Activated CD8-positive, alpha-beta memory T cell treated with anti-CD3 and anti-CD28 coated beads for 4 hours (primary cell): ENCODE results near the gene SUGP2.

ENCODE experiments used
- DNase-seq, 2 donors: peaks; one replicate each; pipeline ENCODE4 v3.0.0-alpha.2; 2020; ENCODE audit warnings: low read depth in 2 of 2

SUGP2 gene

DNA sequence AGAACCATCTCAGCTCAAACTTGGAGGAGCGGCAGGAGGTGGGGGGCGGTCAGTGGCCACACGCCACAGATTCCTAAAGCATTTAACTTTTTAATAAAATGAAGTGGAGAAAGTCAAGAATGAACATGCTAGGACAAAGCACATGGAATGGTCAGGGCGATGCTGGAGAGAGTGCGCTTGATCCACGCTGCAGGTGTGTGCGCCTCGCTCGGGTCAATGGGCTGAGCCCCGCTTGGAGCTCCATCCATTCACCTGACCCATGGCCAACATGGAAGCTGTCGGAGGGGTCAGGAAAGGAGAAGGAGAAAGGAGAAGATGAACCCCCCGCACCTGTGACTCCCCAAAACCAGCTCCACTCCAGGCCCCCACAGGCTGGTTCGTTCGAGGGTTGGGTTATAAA, 41.8 kb downstream of the SUGP2 start:
- DNase-seq, result no peak

DNA sequence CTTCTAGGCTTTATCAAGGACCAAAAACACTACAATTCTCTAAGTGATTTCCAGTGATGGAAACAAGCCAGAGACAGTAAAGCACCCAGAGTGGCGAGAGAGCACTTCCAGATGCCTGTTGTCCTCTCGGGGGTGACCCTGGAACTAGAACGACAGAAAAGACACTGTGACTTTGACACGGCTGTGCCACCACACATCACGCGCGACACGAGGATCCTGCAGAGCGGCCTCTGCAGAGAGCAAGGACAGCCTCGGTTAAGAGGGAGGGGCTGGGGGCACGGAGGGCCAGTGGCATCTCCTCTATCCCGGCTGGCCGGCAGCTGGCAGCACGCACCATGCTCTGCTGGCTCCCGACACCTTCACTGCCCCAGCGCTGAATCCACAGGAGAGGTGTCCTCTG, 42.3 kb downstream of the SUGP2 start:
- no peak for DNase-seq

DNA sequence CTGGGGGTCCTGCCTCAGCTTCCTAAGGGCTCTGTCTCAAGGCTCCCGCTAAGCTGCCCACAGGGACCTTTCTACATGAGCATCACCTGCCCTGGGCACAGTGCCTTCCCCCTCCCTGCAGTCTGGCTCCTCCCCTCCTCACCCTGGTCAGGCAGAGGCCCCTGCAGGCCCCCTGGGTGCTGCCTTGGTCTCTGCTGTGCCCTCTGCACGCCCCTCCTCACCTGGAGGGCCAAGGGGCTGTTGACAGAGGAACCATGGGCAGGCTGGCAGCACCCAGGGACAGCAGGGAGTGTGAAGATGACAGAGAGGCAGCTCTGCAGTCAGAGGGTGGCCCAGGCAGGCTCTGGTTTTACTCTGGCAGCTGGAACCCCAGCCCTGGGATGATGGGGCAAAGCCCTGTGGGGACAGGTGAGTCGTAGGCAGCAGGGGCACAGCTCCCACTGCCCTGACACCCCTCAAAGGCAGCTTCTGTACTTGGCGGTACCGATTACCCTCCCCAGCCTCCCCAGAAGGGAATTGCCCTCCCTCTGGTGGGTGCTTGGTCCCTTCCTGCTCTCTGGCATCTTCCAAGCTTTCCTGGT, 43.1 kb downstream of the SUGP2 start:
- no peak for DNase-seq

DNA sequence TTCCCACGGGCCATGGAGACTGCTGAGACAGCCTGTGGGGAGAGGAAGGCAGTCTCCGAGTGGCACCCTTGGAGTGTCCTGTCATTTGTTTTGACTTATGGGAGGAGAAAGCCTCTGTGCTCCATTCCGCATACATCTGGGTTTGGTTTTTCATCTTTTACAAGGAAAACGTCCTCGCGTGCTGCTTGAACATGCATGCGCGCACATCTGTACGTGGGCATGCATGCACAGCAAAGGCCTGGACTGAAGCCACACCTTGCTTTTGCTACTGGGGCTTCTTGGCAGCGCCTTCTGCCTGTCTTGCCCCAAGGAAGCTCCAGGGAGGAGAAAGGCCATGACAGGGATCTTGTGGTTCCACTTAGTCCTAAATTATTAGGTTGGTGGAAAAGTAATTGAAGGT, 44.0 kb downstream of the SUGP2 start:
- no peak for DNase-seq

DNA sequence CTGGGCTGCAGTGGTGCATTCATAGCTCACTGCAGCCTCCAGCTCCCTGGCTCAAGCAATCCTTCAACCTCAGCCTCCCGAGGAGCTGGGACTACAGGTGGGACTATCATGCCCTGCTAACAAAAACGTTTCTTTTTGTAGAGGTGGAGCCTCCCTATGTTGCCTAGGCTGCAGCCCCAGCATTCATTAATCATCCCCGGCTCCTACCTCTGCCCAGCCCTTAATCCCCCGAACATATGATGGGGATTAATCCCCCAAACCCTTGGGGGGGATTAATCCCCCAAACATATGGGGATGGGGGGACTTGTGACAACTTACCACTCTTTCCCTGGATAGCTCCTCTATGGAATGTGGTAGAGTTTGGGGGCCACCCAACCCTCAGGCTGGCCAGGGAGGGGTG, 45.9 kb downstream of the SUGP2 start:
- DNase-seq, result no peak

DNA sequence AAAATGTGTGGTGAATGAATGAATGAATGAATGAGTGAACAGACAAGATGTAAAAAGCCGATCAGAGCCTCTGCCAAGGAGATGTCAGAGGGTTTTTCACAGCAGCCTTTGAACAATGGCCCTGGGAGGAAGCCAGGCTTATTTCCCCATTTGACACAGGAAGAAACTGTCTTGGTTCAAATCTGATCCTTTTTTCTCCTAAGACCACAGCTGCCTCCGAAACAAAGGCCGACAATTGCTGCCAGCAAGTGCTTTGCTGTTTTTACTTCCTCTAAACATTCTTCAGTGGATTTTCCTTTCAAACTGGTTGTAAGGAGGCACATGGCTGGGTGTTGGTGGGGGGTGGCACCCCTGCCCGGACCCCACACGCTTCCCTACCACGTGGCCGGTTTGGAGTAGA, 48.1 kb downstream of the SUGP2 start:
- no peak for DNase-seq

DNA sequence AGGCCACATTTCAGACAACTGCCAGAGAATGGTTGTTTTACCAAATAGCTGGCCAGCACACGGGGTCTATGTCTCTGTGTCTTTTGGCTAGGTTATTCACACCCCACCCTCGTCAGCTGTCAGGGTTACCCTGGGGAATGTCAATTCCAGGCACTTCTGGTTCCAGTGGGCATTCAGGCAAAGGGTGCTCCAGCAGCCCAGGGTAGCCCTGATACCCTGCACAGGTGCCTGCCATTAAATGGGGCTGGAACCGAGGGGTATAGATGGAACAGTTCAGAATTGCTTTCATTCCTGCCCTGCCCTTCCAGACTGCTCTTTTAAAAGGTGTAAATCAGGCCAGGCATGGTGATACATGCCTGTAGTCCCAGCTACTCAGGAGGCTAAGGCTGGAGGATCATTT, 49.1 kb downstream of the SUGP2 start:
- no peak for DNase-seq

DNA sequence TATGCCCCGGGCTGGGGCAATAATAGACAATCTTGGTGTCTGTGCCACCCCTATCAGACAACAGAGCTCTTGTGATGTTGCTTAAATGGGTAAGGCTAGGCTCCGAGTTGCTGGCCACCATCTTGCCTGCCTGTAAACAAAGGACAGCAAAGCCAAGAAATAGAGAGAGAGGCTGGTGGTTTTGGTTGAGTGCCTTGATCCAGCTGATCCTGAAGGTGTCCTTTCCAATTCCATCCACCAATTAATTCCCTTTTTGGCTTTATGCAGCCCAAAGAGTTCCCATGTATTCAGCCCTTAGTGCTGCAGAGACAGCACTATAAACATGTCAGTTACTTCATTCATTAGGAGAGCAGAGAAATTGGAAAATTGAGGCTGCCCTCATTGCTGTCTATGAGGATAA, 50.6 kb downstream of the SUGP2 start:
- DNase-seq, result no peak

DNA sequence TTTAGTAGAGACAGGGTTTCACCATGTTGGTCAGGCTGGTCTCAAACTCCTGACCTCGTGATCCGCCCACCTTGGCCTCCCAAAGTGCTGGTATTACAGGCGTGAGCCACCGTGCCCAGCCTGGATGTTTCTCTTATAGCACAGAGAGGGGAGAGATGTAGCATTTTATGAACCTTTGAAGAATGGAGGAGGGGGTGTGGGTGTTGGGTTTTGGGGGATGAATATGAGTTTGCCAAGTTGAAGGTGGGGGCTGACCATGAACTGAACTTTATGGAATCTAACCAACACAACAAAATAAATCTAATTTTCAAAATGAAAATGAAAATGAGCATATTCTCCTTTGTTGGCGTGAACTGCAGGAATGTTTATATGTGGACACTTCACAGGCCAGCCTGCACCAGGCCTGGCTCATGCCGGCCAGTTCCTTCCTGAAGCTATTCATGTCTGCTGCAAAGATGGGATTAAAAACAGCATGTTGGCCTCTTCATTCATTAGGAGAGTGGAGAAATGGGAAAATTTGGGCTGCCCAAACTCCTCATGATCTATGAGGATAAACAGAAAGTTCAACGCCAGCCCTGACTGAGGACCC, 52.8 kb downstream of the SUGP2 start:
- DNase-seq, result no peak

DNA sequence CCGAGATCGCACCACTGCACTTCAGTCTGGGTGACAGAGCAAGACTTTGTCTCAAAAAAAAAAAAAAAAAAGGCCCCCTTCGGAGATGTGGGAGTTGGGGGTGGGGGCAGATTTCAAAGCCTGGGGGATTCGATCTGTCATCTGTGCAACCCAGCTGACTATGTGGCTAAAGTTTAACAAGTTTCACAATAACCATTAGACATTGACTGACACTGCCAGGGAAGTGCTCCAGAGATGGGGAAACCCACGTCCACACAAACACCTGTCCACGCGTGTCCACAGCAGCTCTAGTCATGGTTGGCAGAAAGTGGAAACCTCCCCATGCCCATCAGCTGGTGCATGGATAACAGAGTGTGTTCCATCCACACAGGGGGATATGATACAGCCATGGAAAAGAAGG, 54.7 kb downstream of the SUGP2 start:
- DNase-seq, result no peak

DNA sequence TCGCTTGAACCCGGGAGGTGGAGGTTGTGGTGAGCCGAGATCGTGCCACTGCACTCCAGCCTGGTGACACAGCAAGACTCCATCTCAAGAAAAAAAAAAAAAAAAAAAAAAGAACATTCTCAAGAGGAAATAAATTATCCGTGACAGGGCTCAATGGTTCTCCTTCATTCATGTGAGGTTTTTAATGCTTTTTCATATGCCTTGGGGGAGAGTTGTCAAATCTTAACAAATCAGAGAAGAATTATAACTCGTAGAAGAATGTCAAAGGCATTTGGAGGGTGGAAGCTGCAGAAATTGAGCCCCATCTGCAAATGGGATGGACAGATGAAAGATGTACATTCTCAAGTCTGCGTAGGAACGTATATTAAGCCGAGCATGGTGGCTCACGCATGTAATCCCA, 57.4 kb downstream of the SUGP2 start:
- DNase-seq, result no peak

DNA sequence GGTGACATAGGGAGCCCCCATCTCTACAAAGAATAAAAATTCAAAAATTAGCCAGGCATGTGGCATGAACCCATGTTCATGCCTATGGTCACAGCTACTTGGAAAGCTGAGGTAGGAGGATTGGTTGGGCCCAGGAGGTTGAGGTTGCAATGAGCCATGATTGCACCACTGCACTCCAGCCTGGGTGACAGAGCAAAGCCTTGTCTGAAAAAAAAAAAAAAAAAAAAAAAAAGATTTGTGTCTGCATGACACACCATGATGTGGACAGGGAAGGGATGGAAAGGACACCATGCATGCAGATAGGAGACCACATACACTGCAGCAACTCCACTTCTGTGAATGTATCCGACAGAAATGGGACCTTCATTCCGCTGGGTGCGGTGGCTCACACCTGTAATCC, 58.3 kb downstream of the SUGP2 start:
- no peak for DNase-seq

DNA sequence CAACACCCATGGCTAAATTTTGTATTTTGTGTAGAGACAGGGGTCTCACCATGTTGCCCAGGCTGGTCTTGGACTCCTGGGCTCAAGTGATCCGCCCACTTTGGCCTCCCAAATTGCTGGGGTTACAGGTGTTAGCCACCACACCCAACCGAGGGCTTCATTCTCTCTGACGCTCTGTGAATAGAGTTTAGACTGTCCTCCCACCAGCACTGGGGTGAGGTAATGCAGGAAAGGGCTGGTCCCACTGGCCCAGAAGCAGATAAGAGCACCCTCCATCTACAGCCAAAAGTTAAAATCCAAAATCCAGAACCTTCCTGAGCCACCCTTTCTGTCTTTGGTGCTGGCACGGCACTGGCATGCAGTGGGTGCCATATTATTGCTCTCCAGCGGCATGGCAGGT, 60.5 kb downstream of the SUGP2 start:
- no peak for DNase-seq

DNA sequence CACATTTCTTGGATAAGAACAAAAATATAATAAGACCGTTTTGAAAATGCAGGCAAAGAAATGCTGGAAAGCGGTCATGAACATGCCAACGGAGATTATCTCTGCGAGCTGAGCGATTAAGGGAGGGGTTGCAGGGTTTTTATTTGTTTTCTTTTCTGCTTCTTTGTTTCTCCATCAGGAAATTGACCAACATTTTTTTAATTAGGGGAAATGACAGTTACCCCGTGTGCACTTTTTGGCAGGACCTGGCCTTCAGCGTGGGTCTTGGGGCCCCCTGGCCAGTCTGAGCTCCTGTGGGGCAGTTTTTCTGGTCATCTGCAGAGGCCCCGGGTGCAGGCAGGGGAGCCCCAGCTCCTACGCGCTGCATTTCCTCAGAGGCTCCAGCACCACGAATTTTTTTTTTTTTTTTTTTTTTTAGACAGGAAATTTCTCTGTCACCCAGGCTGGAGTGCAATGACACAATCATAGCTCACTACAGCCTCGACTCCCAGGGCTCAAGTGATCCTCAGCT, 61.0 kb downstream of the SUGP2 start:
- no peak for DNase-seq

DNA sequence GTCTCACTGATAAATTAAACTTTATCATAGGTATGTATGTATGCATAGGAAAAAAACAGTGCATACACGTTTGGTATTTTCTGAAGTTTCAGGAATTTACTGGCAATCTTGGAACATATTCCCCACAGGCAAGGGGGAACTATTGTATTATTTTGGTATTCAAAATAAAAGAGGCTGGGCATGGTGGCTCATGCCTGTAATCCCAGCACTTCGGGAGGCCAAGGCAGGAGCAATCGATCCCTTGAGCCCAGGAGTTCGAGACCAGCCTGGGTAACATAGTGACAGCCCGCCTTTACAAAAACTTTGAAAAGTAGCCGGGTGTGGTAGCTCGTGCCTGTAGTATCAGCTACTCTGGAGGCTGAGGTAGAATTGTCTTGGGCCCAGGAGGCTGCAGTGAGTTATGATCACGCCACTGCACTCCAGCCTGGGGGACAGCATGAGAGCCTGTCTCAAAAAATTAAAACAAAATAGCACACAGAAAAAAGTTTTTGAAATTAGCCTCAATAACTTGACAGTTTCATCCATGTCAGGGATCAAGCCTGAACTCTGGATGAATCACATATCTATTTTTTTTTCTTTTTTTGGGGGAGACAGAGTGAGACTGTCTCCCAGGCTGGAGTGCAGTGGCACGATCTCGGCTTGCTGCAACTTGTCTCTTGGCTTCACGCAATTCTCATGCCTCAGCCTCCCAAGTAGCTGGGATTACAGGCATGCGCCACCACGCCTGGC, 63.2 kb downstream of the SUGP2 start:
- DNase-seq, result no peak

DNA sequence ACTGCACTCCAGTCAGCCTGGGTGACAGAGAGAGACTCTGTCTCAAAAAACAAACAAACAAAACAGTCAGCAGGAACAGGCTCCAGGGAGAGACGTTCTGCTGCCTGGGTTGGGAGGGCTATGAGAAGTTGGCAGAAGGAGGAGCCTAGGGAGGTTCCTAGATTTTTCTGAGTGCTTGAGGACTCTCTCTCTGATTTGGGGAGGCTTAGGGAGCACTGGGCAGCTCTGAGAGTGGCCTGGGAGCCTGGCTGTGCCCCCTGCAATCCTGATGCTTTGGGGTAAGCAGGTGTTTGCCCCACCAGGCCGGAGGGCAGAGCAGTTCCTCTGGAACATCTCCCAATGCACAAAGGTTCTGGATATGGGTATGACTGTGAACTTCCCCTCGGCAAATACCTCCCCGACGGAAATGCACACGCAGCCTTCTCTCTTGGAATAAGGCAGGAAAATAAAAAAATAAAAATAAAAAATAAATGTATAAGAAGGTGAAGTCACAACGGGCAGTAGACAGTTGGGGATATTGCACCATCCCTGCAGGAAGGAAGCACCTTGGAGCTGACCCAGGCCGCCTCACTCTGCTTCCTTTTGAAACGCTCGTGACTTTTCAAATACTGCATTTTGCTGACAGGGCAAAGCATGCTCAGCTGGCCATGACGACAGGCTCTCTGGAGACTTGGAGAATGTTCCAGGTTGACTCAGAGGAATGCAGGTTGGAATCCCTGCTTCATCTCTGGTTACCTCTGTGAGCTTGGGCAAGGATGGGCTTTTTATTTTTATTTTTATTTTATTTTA, 65.8 kb downstream of the SUGP2 start:
- DNase-seq, result no peak

DNA sequence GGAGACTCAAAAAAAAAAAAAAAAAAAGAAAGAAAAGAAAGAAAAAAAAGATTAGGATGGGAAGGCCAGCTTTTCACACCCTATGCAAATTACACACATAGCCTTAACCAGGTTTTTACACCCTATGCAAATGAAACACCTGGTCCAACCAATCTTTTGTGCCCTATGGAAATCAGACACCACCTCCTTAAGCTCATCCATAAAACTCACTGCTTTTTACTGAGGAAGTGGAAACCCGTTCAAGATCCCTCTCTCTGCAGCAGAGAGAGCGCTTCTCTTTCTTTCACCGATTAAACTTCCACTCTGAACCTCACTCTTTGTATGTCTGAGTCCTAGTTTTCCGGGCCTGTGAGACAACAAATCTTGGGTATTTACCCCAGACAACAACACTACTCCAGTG, 67.0 kb downstream of the SUGP2 start:
- no peak for DNase-seq

DNA sequence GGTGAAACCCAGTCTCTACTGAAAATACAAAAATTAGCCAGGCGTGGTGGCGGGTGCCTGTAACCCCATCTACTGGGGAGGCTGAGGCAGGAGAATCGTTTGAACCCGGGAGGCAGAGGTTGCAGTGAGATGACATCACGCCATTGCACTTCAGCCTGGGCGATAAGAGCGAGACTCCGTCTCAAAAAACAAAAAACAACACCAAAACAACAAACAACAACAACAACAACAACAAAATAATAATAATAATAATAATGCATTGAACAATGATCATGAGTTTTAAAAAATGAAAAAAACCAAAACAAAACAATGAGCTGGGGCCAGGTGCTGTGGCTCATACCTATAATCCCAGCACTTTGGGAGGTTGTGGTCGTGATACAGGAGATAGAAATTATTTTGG, 69.2 kb downstream of the SUGP2 start:
- no peak for DNase-seq

DNA sequence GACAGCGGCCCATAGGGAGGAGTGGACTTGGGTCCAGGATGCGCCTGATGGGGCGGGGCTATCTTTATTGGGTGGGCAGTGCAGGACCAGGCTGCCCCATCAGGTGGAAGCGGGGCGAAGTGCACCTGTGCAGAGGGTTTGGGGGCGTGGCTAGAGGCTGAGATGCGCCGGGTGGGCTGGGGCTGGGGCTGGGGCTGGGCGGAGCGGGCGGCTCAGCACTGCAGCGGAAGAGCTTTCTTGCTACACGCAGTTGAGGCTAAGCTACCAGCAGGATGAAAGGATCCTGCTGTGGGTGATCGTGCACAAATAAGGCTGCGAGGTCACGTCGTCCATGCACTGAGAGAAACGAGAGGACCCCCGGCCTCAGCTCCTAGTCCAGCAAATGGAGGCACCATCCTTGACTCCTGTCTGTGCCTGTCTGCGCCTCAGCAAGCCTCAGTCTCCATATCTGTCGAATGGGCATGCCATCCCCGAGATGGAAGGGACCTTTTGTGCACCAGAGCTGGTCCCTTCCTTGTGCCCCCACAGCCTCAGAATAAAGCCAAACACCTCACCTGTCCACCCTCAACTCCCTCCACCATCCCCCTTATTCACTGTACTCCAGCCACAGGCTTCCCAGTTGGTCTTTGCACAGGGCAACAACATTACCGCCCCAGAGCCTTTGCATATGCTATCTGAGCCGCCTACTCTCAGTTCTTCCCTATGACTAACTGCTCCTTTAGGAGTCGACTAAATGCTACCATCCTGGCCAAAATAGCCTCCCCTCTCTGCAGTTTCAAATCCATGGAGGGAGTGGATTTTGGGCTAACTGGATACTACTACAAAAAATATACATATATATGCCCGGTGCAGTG, 71.3 kb downstream of the SUGP2 start:
- no peak for DNase-seq

DNA sequence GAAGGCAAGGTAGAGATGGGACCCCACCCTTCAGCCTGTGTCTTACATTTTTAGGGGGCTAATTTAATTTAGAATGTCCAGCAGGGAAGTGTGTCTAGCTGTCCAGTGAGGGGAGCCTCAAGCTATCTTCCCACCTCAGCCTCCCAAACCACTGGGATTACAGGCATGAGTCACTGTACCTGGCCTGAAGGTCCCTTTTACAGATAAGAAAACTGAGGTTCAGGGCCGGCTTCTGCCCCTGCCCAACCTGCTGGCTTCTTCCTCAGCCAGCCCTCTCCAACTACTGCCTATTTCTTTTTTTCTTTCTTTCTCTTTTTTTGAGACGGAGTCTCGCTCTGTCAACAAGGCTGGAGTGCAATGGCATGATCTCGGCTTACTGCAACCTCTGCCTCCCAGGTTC, 72.9 kb downstream of the SUGP2 start:
- DNase-seq, result no peak

DNA sequence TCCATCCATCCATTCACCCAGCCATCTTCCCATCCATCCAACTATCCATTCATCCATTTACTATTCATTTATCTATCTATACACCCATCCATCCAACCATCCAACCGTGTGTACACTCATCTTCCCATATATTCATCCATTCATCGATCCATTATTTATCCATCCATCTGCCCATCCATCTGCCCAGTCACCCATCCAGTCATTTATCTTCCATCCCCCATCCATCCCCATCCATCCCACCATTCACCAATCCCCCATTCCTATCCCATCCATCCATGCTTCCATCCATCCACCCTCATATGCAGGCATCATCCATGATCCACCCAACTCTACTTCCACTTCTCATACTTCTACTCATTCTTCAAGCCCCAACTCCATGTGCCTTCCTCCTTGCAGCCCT, 78.3 kb downstream of the SUGP2 start:
- DNase-seq, result no peak

DNA sequence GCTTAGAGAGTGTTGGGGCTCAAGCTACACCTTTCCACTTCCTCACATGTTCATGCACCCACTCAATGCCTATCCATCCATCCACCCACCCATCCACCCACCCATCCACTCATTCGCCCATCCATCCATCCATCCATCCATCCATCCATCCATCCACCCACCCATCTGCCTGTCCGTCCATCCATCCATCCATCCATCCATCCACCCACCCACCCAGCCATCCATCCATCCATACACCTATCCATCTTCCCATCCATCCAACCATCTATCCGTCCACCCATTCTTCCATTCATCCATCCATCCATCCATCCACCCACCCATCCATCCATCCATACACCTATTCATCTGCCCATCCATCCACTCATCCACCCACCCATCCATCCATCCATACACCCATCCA, 79.2 kb downstream of the SUGP2 start:
- DNase-seq, result no peak
